GM12878 (cell line): ENCODE measurements around the gene ULBP1. TPM values are rescaled to one million over a fixed set of nuclear protein-coding genes. Genes with fewer than 3 reads are reported as not detected.

ENCODE experiments used
- ATAC-seq: fragments of 200-7000 bp; cut with Tn5 transposase; 3 replicates; pipeline ENCODE4 v1.9.1; 2020; ENCODE audit warnings: mild to moderate bottlenecking, moderate library complexity
- BruUV-seq: library from RNA; stranded (reverse); fragments of 400-500 nt; replicated peaks from 2 replicates; lab custom pipeline; 2021; lab: Mats Ljungman, UMichigan
- CTCF ChIA-PET: fragments of 300-600 bp; sonication (Branson Sonifier 250); formaldehyde crosslinking; extraction: SDS; loops from one replicate; lab custom pipeline; 2021; ENCODE audit warnings: inconsistent platforms; lab: Yijun Ruan, JAX
- POLR2A ChIA-PET: fragments of 350-600 bp; formaldehyde crosslinking; extraction: SDS; loops from one replicate; lab custom pipeline; 2021; ENCODE audit warnings: inconsistent platforms; lab: Charles Lee
- RAD21 ChIA-PET: fragments of 300-600 bp; sonication (Branson Sonifier 250); formaldehyde crosslinking; loops from one replicate; lab custom pipeline; 2023; ENCODE audit warnings: antibody characterized with exemption; ENCODE audit not compliant: unreplicated experiment; lab: Charles Lee
- SMC1A ChIA-PET: fragments of 300-600 bp; sonication (Branson Sonifier 250); formaldehyde crosslinking; loops from one replicate; lab custom pipeline; 2023; ENCODE audit not compliant: unreplicated experiment, uncharacterized antibody; lab: Charles Lee
- DNase-seq: peaks from one replicate; pipeline ENCODE4 v3.0.0-alpha.2; 2011; ENCODE audit warnings: low read depth, low spot score
- FAIRE-seq: peaks from 3 replicates; lab custom pipeline; 2011; peaks lifted over from hg19 to GRCh38; lab: Jason Lieb, UNC
- H2AFZ ChIP-seq: 2 replicates; pipeline ENCODE4 v1.6.0; 2011; ENCODE audit warnings: low read depth, low read length, control low read depth; ENCODE audit not compliant: control insufficient read depth
- H3K27ac ChIP-seq: 2 replicates; pipeline ENCODE4 v1.5.1; 2011; ENCODE audit warnings: control low read depth; ENCODE audit not compliant: control insufficient read depth, insufficient read depth
- H3K27me3 ChIP-seq, 2 experiments: replicated peaks in 1 of 2; 2 replicates each; pipeline versions ENCODE4 v1.6.0 to v1.6.1; 2011; ENCODE audit warnings: low read length in 1 of 2; ENCODE audit not compliant: control insufficient read depth in 2 of 2, insufficient read depth in 2 of 2
- H3K36me3 ChIP-seq, 2 experiments: 2 replicates each; pipeline ENCODE4 v1.5.1; 2011; ENCODE audit warnings: low read length in 1 of 2; ENCODE audit not compliant: control insufficient read depth in 2 of 2, insufficient read depth in 2 of 2
- H3K4me1 ChIP-seq: 2 replicates; pipeline ENCODE4 v1.6.1; 2011; ENCODE audit warnings: mild to moderate bottlenecking, low read length, moderate library complexity, mixed read lengths; ENCODE audit not compliant: control insufficient read depth, insufficient read depth
- H3K4me2 ChIP-seq: 2 replicates; pipeline ENCODE4 v1.6.0; 2011; ENCODE audit warnings: control low read depth; ENCODE audit not compliant: control insufficient read depth, insufficient read depth
- H3K4me3 ChIP-seq: fragments of 200-600 bp; sonication (generic); 2 replicates; pipeline ENCODE4 v1.5.1; 2016
- H3K79me2 ChIP-seq: 2 replicates; pipeline ENCODE4 v1.6.0; 2011; ENCODE audit warnings: low read length; ENCODE audit not compliant: control insufficient read depth, insufficient read depth
- H3K9ac ChIP-seq: 2 replicates; pipeline ENCODE4 v1.8.0; 2011; ENCODE audit warnings: low read length, control low read depth, mixed read lengths; ENCODE audit not compliant: control insufficient read depth, insufficient read depth
- H3K9me3 ChIP-seq: replicated peaks from 3 replicates; pipeline ENCODE4 v1.5.1; 2011; ENCODE audit warnings: mild to moderate bottlenecking, low read length; ENCODE audit not compliant: control insufficient read depth, insufficient read depth
- H4K20me1 ChIP-seq: 2 replicates; pipeline ENCODE4 v1.6.0; 2011; ENCODE audit not compliant: control insufficient read depth, insufficient read depth
- ASH2L ChIP-seq: fragments of 300-600, 200-600 bp; sonication (generic); IDR thresholded peaks from 2 replicates; pipeline ENCODE4 v1.6.1; 2017; ENCODE audit warnings: low read depth, mild to moderate bottlenecking, borderline replicate concordance
- DPF2 ChIP-seq: fragments of 450-650 bp; IDR thresholded peaks from 2 replicates; pipeline ENCODE4 v1.6.1; 2017; ENCODE audit warnings: mild to moderate bottlenecking
- EP300 ChIP-seq, 2 experiments: fragments of 150-350 bp in 1 of 2; IDR thresholded peaks; 2 replicates each; pipeline ENCODE4 v1.6.1; 2011 to 2012; ENCODE audit warnings: low read depth in 2 of 2, low read length in 2 of 2, borderline replicate concordance in 1 of 2, improper control_type of control experiment in 1 of 2, inconsistent platforms in 1 of 2; ENCODE audit not compliant: control insufficient read depth in 1 of 2
- GABPA ChIP-seq: IDR thresholded peaks from 2 replicates; pipeline ENCODE4 v1.6.1; 2014; ENCODE audit warnings: antibody characterized with exemption, low read depth, mild to moderate bottlenecking, inconsistent platforms
- IRF4 ChIP-seq: IDR thresholded peaks from 2 replicates; pipeline ENCODE4 v1.6.1; 2011; ENCODE audit warnings: low read depth, low read length
- MEF2A ChIP-seq: IDR thresholded peaks from 2 replicates; pipeline ENCODE4 v1.6.1; 2011; ENCODE audit warnings: low read depth, mild to moderate bottlenecking, low read length, moderate library complexity; ENCODE audit not compliant: insufficient read depth
- MTA2 ChIP-seq: fragments of 450-650 bp; IDR thresholded peaks from 2 replicates; pipeline ENCODE4 v1.6.1; 2016; ENCODE audit warnings: low read depth, mild to moderate bottlenecking, moderate library complexity
- MXI1 ChIP-seq: fragments of 150-350 bp; IDR thresholded peaks from 2 replicates; pipeline ENCODE4 v1.6.1; 2011; ENCODE audit warnings: low read depth, mild to moderate bottlenecking, inconsistent platforms, low read length, improper control_type of control experiment
- MYB ChIP-seq: fragments of 150-350 bp; IDR thresholded peaks from 2 replicates; pipeline ENCODE4 v1.6.1; 2014; ENCODE audit warnings: mild to moderate bottlenecking, low read depth, low read length, borderline replicate concordance
- NFIC ChIP-seq: IDR thresholded peaks from 2 replicates; pipeline ENCODE4 v1.6.1; 2012; ENCODE audit warnings: low read depth, mild to moderate bottlenecking, inconsistent platforms, low read length, moderate library complexity
- NR2C1 ChIP-seq: fragments of 450-650 bp; IDR thresholded peaks from 2 replicates; pipeline ENCODE4 v1.6.1; 2017; ENCODE audit warnings: antibody characterized with exemption, mild to moderate bottlenecking, moderate library complexity
- RELB ChIP-seq: fragments of 450-650 bp; IDR thresholded peaks from 2 replicates; pipeline ENCODE4 v1.6.1; 2017; ENCODE audit warnings: low read depth, mild to moderate bottlenecking, moderate library complexity
- SRF ChIP-seq, 2 experiments: IDR thresholded peaks; 2 replicates each; pipeline ENCODE4 v1.6.1; 2011; ENCODE audit warnings: low read depth in 2 of 2, low read length in 2 of 2, mild to moderate bottlenecking in 1 of 2, moderate library complexity in 1 of 2
- TBL1XR1 ChIP-seq: IDR thresholded peaks from 2 replicates; pipeline ENCODE4 v1.6.1; 2012; ENCODE audit warnings: low read depth, low read length, improper control_type of control experiment
- WRNIP1 ChIP-seq: IDR thresholded peaks from 2 replicates; pipeline ENCODE4 v1.6.1; 2011; ENCODE audit warnings: low read depth, low read length, improper control_type of control experiment, borderline replicate concordance
- YY1 ChIP-seq: IDR thresholded peaks from 2 replicates; pipeline ENCODE4 v1.6.1; 2011; ENCODE audit warnings: low read depth, mild to moderate bottlenecking, low read length
- ZNF207 ChIP-seq: fragments of 450-650 bp; IDR thresholded peaks from 2 replicates; pipeline ENCODE4 v1.6.1; 2014; ENCODE audit warnings: antibody characterized with exemption, mild to moderate bottlenecking, borderline replicate concordance
- ZSCAN29 ChIP-seq: fragments of 450-650 bp; IDR thresholded peaks from 2 replicates; pipeline ENCODE4 v1.6.1; 2017; ENCODE audit warnings: mild to moderate bottlenecking, moderate library complexity
- WGBS: methylation state at CpG from one replicate; pipeline ENCODE4 v1.1.6; 2016; ENCODE audit warnings: low lambda C conversion rate; ENCODE audit not compliant: insufficient replicate concordance, insufficient coverage; ENCODE audit errors: missing lambda C conversion rate; 5-methylcytosine and 5-hydroxymethylcytosine counted together
- in situ Hi-C: fragments of 300-500 bp; cut with MboI; formaldehyde crosslinking; loops from 9 replicates; pipeline ENCODE4 v1.14.3; 2018; ENCODE audit warnings: mixed read lengths
- intact Hi-C: fragments of 100-400 bp; cut with micrococcal nuclease; formaldehyde crosslinking; loops from one replicate; pipeline ENCODE4 v1.14.2; 2022; ENCODE audit not compliant: unreplicated experiment
- polyA plus RNA-seq, 11 experiments: library from polyadenylated mRNA; depleted of rRNA in 4 of 11; unstranded in 6 of 11; stranded (reverse) in 5 of 11; fragments of >200 nt; fragmentation: Nextera tagmentation in 4 of 11; fragmentation: Illumina TruSeq in 1 of 11; extraction: Ambion mirVana in 4 of 11; extraction: Trizol in 1 of 11; gene quantifications; 1 replicate in 1 of 11; 2 replicates in 10 of 11; pipeline versions ENCODE4 v1.2.1 to v1.2.3, GENCODE V29; 2011 to 2016; ENCODE audit warnings: inconsistent platforms in 2 of 11, missing spikeins in 2 of 11, low read depth in 1 of 11
- total RNA-seq, 4 experiments: library from RNA; depleted of rRNA in 3 of 4; stranded (reverse); fragments of >200 nt in 3 of 4; fragmentation: Illumina TruSeq in 1 of 4; extraction: Trizol in 1 of 4; gene quantifications; 2 replicates each; pipeline versions ENCODE4 v1.2.1 to v1.2.3, GENCODE V29; 2013 to 2021
- TF ChIP-seq, protein P1 (sequence below): IDR thresholded peaks from 2 replicates; pipeline ENCODE4 v1.6.1; 2011; ENCODE audit warnings: low read depth, mild to moderate bottlenecking, low read length, moderate library complexity, borderline replicate concordance; ENCODE audit errors: extremely low read depth
- TF ChIP-seq, protein P2 (sequence below): fragments of 450-650 bp; IDR thresholded peaks from 2 replicates; pipeline ENCODE4 v1.6.1; 2017; ENCODE audit warnings: antibody characterized with exemption, mild to moderate bottlenecking, moderate library complexity

Gene ULBP1
- total and polyA plus RNA-seq, 10 of the 15 experiments (the other 5 are each of a cell fraction or from before 2014, with no cell fraction given): 0.02 to 0.12 (median 0.04) TPM; not detected in 7

GRCh38 chr6:149990661-149991471 lies 27.1 kb downstream of the ULBP1 start:
- H3K36me3 ChIP-seq: no peaks in the 10 kb centered on the region
- H3K4me3 ChIP-seq: peak overlapping the region; percentile 49; the same call in 1 of the 2 replicates
- ATAC-seq: peak; percentile 77
- no peaks in the 10 kb centered on the region; the same call in none of the 2 replicates for H4K20me1 ChIP-seq
- peaks cover 7% of the 10 kb centered on the region; the same call in 2 of the 3 replicates for H3K9me3 ChIP-seq
- peaks cover 14% of the 10 kb centered on the region for H3K4me1 ChIP-seq
- peaks cover 5 to 22% of the 10 kb centered on the region in 2 experiments for H3K27me3 ChIP-seq
- H3K9ac ChIP-seq: no peak overlapping the region
- ChIA-PET CTCF (no interaction called here), RAD21 (interaction anchor here (1.7 kb wide), 1 partner anchor 16 kb away, joined by 3 read pairs; no protein-coding TSS in a partner anchor), SMC1A (no interaction called here), POLR2A (no interaction called here)
- DNase-seq: no peak
- intact Hi-C loops (no loop called here), in situ Hi-C loops (no loop called here)
- no peak overlapping the region for H3K27ac ChIP-seq
- no TSS peak for BruUV-seq
- peak overlapping the region; percentile 79 for H3K4me2 ChIP-seq
- no peaks in the 10 kb centered on the region for H3K79me2 ChIP-seq
- H2AFZ ChIP-seq: no peak overlapping the region
- no peak for FAIRE-seq
- under 1% methylated on average over 49 of the region's 49 CpGs for WGBS
- TF ChIP-seq ZNF207 (no peak), ASH2L (no peak), NR2C1 (no peak), RELB (no peak), GABPA (no peak), MEF2A (no peak), TBL1XR1 (no peak), WRNIP1 (no peak), DPF2 (no peak), MYB (no peak), SRF (IDR thresholded peaks at IDR 0.05; ENCODE audit: low read depth in 2 of 2, low read length in 2 of 2) (no peak), NFIC (no peak), YY1 (no peak), MTA2 (no peak), IRF4 (no peak), MXI1 (no peak), ZSCAN29 (no peak), EP300 (IDR thresholded peaks at IDR 0.05; ENCODE audit: borderline replicate concordance in 1 of 2, control insufficient read depth in 1 of 2, low read depth in 2 of 2, low read length in 2 of 2) (no peak)
- TF ChIP-seq, protein P1, sequence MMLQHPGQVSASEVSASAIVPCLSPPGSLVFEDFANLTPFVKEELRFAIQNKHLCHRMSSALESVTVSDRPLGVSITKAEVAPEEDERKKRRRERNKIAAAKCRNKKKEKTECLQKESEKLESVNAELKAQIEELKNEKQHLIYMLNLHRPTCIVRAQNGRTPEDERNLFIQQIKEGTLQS: no peak
- TF ChIP-seq, protein P2, sequence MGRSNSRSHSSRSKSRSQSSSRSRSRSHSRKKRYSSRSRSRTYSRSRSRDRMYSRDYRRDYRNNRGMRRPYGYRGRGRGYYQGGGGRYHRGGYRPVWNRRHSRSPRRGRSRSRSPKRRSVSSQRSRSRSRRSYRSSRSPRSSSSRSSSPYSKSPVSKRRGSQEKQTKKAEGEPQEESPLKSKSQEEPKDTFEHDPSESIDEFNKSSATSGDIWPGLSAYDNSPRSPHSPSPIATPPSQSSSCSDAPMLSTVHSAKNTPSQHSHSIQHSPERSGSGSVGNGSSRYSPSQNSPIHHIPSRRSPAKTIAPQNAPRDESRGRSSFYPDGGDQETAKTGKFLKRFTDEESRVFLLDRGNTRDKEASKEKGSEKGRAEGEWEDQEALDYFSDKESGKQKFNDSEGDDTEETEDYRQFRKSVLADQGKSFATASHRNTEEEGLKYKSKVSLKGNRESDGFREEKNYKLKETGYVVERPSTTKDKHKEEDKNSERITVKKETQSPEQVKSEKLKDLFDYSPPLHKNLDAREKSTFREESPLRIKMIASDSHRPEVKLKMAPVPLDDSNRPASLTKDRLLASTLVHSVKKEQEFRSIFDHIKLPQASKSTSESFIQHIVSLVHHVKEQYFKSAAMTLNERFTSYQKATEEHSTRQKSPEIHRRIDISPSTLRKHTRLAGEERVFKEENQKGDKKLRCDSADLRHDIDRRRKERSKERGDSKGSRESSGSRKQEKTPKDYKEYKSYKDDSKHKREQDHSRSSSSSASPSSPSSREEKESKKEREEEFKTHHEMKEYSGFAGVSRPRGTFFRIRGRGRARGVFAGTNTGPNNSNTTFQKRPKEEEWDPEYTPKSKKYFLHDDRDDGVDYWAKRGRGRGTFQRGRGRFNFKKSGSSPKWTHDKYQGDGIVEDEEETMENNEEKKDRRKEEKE: no peak
